Activated effector memory CD4-positive, alpha-beta T cell treated with Interleukin-2 at 50 U/mL for 16 hours (primary cell): ENCODE results near the gene TMPRSS2.

Experiments used
- DNase-seq: peaks from one replicate; pipeline ENCODE4 v3.0.0-alpha.2; 2020

The TMPRSS2 gene

GRCh38 chr21:41507521-41508414, at the start of gene TMPRSS2:
TMPRSS2 (minus strand) TSS chr21:41508158; CDS start chr21:41498133, 10,025 bp downstream.
- DNase-seq: no peak

DNA sequence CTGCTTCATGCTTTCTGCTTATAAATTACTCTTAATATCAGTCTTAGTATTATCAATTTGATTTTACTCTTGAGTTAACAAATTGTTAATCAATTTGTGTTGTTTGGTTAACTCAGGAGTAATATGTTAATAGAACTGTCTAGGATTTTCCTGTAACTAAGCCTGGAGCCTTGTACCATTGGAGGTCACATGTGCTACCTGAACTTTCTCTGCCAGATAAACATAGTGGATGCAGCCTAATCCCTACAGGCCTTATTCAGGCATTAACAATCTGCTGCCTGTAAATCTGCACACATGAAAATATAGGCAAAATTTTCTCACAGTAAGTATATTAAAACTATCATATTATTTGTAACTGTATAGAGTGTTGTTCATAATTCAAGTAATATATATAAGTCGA, 47.1 kb upstream of the TMPRSS2 start:
- DNase-seq: no peak

DNA sequence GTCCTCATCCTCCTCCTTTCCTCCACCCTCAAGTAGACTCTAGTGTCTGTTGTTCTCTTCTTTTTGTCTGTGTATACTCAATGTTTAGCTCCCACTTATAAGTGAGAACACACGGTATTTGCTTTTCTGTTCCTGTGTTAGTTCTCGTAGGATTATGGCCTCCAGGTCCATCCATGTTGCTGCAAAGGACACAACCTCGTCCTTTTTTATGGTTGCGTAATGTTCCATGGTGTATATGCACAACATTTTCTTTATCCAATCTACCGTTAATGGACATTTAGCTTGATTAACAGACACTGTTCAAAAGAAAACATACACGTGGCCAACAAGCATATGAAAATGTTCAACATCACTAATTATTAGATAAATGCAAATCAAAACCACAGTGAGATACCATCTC, 44.3 kb upstream of the TMPRSS2 start:
- DNase-seq: no peak

GRCh38 chr21:41548781-41549180, 40.8 kb upstream of the TMPRSS2 start:
- no peak for DNase-seq

DNA sequence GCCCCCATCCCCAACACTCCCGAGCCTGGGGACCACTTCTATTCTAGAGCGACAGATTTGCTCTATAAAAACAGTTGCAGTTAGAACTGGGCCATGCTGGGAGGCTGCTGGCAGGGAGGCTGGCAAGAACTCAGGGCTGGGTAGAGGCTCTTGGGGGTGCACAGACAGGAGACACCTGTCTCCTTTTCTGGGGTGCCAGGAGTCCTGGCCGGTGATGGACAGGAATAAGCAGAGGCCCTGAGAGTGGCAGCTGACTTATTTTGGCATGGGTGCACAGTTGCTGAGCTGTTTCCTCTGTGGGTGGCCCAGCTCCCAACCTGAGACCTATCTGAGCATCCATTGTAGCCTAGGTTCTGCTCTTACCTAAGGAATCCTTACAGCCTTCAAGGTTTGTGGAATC, 39.2 kb upstream of the TMPRSS2 start:
- no peak for DNase-seq

- DNase-seq: no peak
Observed at GRCh38 chr21:41545500-41546359, 37.8 kb upstream of the TMPRSS2 start.

GRCh38 chr21:41542727-41543126, 34.8 kb upstream of the TMPRSS2 start:
- no peak for DNase-seq

GRCh38 chr21:41537356-41537755, 29.4 kb upstream of the TMPRSS2 start:
- DNase-seq: no peak

DNA sequence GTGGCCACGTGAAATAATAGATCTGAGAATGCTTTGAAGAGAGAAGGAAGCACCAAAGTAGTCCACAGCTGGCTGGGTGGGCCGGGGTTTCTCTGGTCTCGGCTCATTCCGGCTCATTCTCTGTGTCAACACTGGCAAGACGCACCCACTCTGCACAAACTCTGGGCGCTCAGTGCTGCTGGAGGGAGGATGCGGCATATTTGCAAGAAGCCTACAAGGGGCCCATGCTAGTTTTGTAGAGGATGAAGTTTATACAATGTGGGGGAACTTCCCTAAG, 28.8 kb upstream of the TMPRSS2 start:
- DNase-seq: no peak

DNA sequence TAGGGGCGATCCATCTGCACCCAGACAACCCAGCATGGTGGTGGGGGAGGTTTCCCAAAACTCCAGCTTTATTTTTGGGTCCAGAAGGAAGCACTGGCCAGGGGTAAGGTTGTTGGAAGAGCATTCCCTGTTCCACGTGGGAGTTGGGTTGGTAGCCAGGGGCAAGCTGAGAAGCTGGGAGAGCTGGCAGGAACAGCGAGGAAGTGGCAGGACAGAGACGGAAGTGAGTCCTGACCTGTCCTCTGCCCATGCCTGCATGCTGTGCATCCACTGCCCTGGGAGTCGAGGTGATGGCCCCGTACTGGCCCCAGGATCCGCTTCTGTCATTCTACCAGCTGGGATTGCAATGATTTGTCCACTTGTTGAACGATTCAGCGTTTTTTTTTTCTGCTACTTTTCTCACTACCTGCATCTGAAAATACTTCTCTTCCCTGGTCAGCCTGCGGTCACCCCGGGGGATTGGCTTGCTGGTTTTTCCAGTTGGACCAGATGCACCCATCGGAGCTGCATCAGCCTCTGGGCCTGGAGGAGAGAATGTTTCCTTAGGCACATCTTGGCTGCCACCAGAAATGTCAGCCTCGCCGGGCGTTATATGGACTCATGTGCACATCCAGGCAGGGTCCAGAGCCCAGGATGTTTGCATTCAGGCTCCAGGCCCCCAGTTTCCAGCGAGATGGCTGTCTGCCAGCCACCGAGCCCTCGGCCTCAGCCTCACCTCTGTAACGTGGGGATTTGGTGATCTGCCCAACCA, 28.3 kb upstream of the TMPRSS2 start:
- DNase-seq: no peak

DNA sequence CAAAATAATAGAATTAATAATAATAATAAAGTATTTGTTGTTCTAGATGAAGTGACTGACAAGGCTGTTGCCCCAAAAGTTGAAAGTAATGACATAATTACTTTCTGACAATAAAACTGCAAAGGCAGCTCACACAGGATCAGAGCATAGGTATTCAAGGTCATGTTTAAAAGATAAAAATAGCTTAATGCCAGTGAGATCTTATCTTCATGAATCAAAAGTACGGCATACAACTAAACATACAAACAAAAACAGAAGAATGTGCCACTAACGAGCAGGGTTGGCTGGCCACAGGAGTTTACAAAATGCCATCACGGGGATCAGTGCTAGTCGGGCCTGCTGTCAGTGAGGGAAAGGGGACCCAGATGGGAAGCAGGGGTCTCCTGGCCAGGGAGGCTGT, 22.4 kb upstream of the TMPRSS2 start:
- no peak for DNase-seq

DNA sequence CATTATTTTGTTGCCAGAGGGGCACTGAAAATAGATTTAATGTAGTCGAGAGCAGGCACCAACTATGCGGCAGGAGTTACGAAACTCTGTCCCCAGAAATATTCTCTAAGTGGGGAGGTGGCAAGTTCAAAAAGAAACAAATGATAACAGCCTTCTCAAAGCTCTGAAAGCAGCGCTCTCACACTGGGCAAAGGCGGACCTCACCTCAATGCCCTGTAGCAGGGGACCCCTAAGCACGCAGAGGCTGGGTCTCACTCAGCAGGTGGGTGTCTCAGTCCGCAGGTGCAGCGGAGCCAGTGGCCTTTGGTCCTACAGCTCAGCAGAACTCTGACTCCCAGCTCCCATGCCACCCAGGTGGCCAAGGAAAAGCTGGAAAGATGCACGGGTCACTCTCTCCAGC, 21.8 kb upstream of the TMPRSS2 start:
- no peak for DNase-seq

DNA sequence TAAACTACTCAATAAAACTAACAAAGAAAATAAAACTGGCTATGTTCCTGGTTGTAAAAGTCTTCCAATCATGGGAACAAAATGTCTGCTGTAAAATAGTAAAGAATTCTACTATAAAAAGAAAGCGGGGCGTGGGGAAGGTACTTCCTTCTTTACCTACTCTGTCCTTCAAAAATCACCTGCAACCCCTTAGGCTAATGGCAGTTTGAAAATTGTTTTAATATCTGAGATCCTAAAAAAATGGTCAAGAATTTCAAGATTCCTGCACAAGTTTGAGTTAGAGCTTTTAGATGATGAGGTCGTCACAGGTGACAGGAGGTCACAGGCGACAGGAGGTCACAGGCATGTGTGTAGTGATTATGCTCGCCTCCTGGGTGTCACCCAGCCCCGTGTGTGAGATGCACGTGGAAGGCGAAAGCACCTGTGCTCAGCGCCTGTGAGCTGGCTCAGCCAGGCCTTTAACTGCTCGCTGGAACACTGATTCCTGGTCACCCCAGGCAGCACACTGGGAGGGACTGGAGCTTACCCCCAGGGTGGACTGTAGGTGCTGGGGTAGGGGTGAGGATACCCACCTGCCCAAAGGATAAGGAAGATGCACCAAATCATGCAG, 18.6 kb upstream of the TMPRSS2 start:
- no peak for DNase-seq

DNA sequence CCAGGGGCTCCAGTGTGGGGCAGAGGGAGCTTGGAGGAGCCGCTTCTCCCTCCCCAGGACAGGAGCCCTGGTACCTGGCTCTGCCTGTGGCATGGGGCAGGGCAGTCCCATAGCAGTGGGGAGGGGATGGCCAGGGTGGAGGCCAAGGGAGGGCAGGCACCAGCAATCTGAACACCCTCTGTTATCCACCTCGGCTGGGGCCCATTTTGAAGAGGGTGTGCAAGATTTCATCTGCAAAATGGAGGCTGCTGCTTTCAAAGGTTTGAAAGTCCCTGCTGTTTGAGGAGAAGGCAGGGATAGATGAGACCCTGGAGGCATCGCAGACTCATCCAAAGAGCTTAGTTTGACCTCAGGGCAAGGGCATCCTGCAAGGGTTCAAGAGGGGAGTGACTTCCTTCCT, 15.2 kb upstream of the TMPRSS2 start:
- no peak for DNase-seq

- no peak for DNase-seq
Observed at GRCh38 chr21:41521489-41522027, 13.6 kb upstream of the TMPRSS2 start.

- DNase-seq: no peak
Observed at GRCh38 chr21:41520560-41521442, 12.8 kb upstream of the TMPRSS2 start.

- DNase-seq: no peak
Observed at GRCh38 chr21:41519806-41520559, 12.0 kb upstream of the TMPRSS2 start.

DNA sequence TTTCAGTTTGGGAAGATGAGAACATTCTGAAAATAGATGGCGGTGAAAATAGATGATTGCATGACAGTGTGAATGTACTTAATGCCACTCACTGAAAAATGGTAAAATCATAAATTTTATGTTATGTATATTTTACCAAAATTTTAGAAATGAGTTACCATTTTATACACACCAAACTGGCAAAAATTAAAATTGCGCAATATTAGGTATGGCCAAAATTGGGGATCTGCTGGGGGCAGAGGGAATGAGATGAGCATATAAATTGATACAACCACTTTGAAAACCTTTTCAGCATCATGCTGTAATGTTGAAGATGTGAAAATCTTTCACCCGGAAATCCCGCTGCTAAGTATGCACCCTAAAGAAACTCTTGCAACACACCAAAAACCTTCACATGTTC, 10.8 kb upstream of the TMPRSS2 start:
- DNase-seq: no peak

GRCh38 chr21:41511858-41512257, 3.9 kb upstream of the TMPRSS2 start:
- no peak for DNase-seq

GRCh38 chr21:41510500-41510899, 2.5 kb upstream of the TMPRSS2 start:
- no peak for DNase-seq

DNA sequence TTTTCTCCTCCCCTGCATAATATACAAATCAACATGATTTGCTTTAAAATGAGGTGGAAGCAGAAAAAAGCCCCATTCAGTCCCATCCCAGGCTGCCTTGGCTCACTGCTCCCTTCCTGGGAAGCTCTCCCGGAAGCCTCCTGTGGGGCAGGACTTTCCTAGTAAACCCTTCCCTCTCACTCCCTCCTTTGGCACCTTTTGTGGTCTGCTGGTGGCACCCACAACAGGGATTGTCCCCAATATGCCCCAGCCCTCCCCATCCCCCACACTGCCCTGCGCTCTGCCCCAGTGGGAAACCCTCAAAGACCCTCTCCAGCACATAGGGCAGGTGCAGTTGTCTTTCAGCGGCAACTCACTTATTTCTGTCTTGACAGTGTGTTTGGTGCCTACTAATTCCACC, 1.8 kb upstream of the TMPRSS2 start:
- DNase-seq: no peak
